SK-N-SH (cell line): ENCODE results near the gene PSTK. TPM values are rescaled to one million over a fixed set of nuclear protein-coding genes. Genes with fewer than 3 reads are reported as not detected.

Experiments
- CTCF ChIA-PET: fragments of 300-600, 350-600 bp; formaldehyde crosslinking; extraction: SDS; loops from one replicate; lab custom pipeline; 2021; lab: Yijun Ruan, JAX
- POLR2A ChIA-PET: fragments of 350-600 bp; sonication (Branson Sonifier 250); formaldehyde crosslinking; extraction: SDS; loops from one replicate; lab custom pipeline; 2020; ENCODE audit warnings: antibody characterized with exemption, inconsistent platforms; lab: Yijun Ruan, JAX
- DNase-seq: peaks from one replicate; pipeline ENCODE4 v3.0.0; 2012
- H2AFZ ChIP-seq: fragments of 200-600 bp; sonication (generic); 2 replicates; pipeline ENCODE4 v1.8.1; 2016; ENCODE audit warnings: antibody characterized with exemption, mild to moderate bottlenecking, low read depth
- H3F3A ChIP-seq: fragments of 200-600 bp; sonication (generic); replicated peaks from 2 replicates; pipeline ENCODE3; 2016; ENCODE audit warnings: antibody characterized with exemption, mild to moderate bottlenecking; ENCODE audit not compliant: insufficient read depth
- H3K27ac ChIP-seq, 2 experiments: fragments of 200-500 bp in 1 of 2; fragments of 200-600 bp in 1 of 2; sonication (Bioruptor generic) in 1 of 2; sonication (generic), shearing (Covaris generic) in 1 of 2; 2 replicates each; pipeline versions ENCODE4 v1.5.1 to v1.6.1; 2014 to 2016; ENCODE audit warnings: low read depth in 2 of 2, inconsistent platforms in 1 of 2, low read length in 1 of 2, mild to moderate bottlenecking in 1 of 2, mixed read lengths in 1 of 2
- H3K27me3 ChIP-seq: fragments of 200-600 bp; sonication (generic), shearing (Covaris generic); 2 replicates; pipeline ENCODE4 v1.6.1; 2016; ENCODE audit warnings: mixed run types; ENCODE audit not compliant: insufficient read depth
- H3K36me3 ChIP-seq, 2 experiments: fragments of 200-500 bp in 1 of 2; fragments of 200-600 bp in 1 of 2; sonication (Bioruptor generic) in 1 of 2; sonication (generic) in 1 of 2; replicated peaks in 1 of 2; 2 replicates each; pipeline versions ENCODE3 to v1.5.1; 2014 to 2016; ENCODE audit warnings: low read length in 1 of 2, mild to moderate bottlenecking in 1 of 2; ENCODE audit not compliant: insufficient read depth in 2 of 2, control insufficient read depth in 1 of 2
- H3K4me1 ChIP-seq, 2 experiments: fragments of 200-500 bp in 1 of 2; fragments of 200-600 bp in 1 of 2; sonication (Bioruptor generic) in 1 of 2; sonication (generic), shearing (Covaris generic) in 1 of 2; 2 replicates each; pipeline versions ENCODE4 v1.5.1 to v1.6.1; 2014 to 2016; ENCODE audit warnings: low read depth in 1 of 2, low read length in 1 of 2, mixed run types in 1 of 2; ENCODE audit not compliant: insufficient read depth in 2 of 2, control insufficient read depth in 1 of 2
- H3K4me2 ChIP-seq: fragments of 200-600 bp; sonication (generic), shearing (Covaris generic); 2 replicates; pipeline ENCODE4 v1.6.1; 2017; ENCODE audit warnings: mixed run types
- H3K4me3 ChIP-seq, 2 experiments: fragments of 200-500 bp in 1 of 2; fragments of 200-600 bp in 1 of 2; sonication (Bioruptor generic) in 1 of 2; sonication (generic), shearing (Covaris generic) in 1 of 2; 2 replicates each; pipeline versions ENCODE4 v1.5.1 to v1.8.1; 2014 to 2016; ENCODE audit warnings: low read depth in 2 of 2, inconsistent platforms in 1 of 2, low read length in 1 of 2, mild to moderate bottlenecking in 1 of 2, mixed read lengths in 1 of 2, moderate library complexity in 1 of 2
- H3K79me2 ChIP-seq: fragments of 200-600 bp; sonication (generic); 2 replicates; pipeline ENCODE4 v1.8.1; 2017; ENCODE audit warnings: mild to moderate bottlenecking; ENCODE audit not compliant: insufficient read depth
- H3K9ac ChIP-seq: fragments of 200-600 bp; sonication (generic); 2 replicates; pipeline ENCODE4 v1.6.1; 2017; ENCODE audit warnings: mixed run types
- H3K9me2 ChIP-seq: fragments of 200-600 bp; sonication (generic); 2 replicates; pipeline ENCODE4 v1.6.1; 2017; ENCODE audit warnings: mixed run types
- H3K9me3 ChIP-seq: fragments of 200-600 bp; sonication (generic); 2 replicates; pipeline ENCODE4 v1.6.1; 2017; ENCODE audit warnings: mixed run types, mild to moderate bottlenecking, moderate library complexity
- H4K20me1 ChIP-seq: fragments of 200-600 bp; sonication (generic); 2 replicates; pipeline ENCODE4 v1.6.1; 2017; ENCODE audit warnings: mild to moderate bottlenecking, mixed run types; ENCODE audit not compliant: insufficient read depth
- CHD2 ChIP-seq: fragments of 150-350 bp; IDR thresholded peaks from 2 replicates; pipeline ENCODE4 v1.6.1; 2018; ENCODE audit warnings: low read length; ENCODE audit not compliant: partially characterized antibody
- CTCF ChIP-seq: fragments of 200-600 bp; sonication (generic); IDR thresholded peaks from 2 replicates; pipeline ENCODE4 v1.6.1; 2017; ENCODE audit warnings: antibody characterized with exemption, mild to moderate bottlenecking, moderate library complexity
- FOSL2 ChIP-seq: IDR thresholded peaks from 2 replicates; pipeline ENCODE4 v1.4.0; 2012; ENCODE audit warnings: low read depth, mild to moderate bottlenecking, moderate library complexity, borderline replicate concordance
- FOXJ3 ChIP-seq: sonication (generic); formaldehyde crosslinking; IDR thresholded peaks from 2 replicates; pipeline ENCODE4 v1.5.1; 2020; ENCODE audit warnings: mild to moderate bottlenecking, missing genetic modification reagents
- FOXM1 ChIP-seq: IDR thresholded peaks from 2 replicates; pipeline ENCODE4 v1.4.0; 2012; ENCODE audit warnings: low read depth, mild to moderate bottlenecking
- GABPA ChIP-seq: IDR thresholded peaks from 2 replicates; pipeline ENCODE4 v1.4.0; 2012; ENCODE audit warnings: low read depth, mild to moderate bottlenecking
- GATA2 ChIP-seq: sonication (generic); formaldehyde crosslinking; IDR thresholded peaks from 2 replicates; pipeline ENCODE4 v1.5.0; 2020; ENCODE audit warnings: mild to moderate bottlenecking, missing genetic modification reagents
- JUND ChIP-seq: IDR thresholded peaks from 2 replicates; pipeline ENCODE4 v1.4.0; 2012
- MEF2A ChIP-seq: IDR thresholded peaks from 2 replicates; pipeline ENCODE4 v1.4.0; 2012; ENCODE audit warnings: low read depth, borderline replicate concordance
- MXI1 ChIP-seq: IDR thresholded peaks from 2 replicates; pipeline ENCODE4 v1.6.1; 2012; ENCODE audit warnings: mild to moderate bottlenecking, low read depth, low read length, improper control_type of control experiment
- NFIC ChIP-seq: IDR thresholded peaks from 2 replicates; pipeline ENCODE4 v1.4.0; 2012; ENCODE audit warnings: borderline replicate concordance
- RAD21 ChIP-seq: IDR thresholded peaks from 2 replicates; pipeline ENCODE4 v1.6.1; 2012; ENCODE audit warnings: mild to moderate bottlenecking, low read length
- RCOR1 ChIP-seq: fragments of 150-350 bp; IDR thresholded peaks from 2 replicates; pipeline ENCODE4 v1.6.1; 2017; ENCODE audit warnings: antibody characterized with exemption, low read length
- REST ChIP-seq: IDR thresholded peaks from 2 replicates; pipeline ENCODE4 v1.6.1; 2012; ENCODE audit warnings: mild to moderate bottlenecking, low read depth, low read length, moderate library complexity
- RXRA ChIP-seq: IDR thresholded peaks from 2 replicates; pipeline ENCODE4 v1.4.0; 2012; ENCODE audit warnings: low read depth, mild to moderate bottlenecking, borderline replicate concordance
- TEAD4 ChIP-seq: IDR thresholded peaks from 2 replicates; pipeline ENCODE4 v1.4.0; 2012; ENCODE audit warnings: mild to moderate bottlenecking, borderline replicate concordance; ENCODE audit not compliant: insufficient read depth
- YY1 ChIP-seq: IDR thresholded peaks from 2 replicates; pipeline ENCODE4 v1.4.0; 2012; ENCODE audit warnings: low read depth, mild to moderate bottlenecking
- ZBTB33 ChIP-seq: IDR thresholded peaks from 2 replicates; pipeline ENCODE4 v1.4.0; 2012; ENCODE audit warnings: low read depth, borderline replicate concordance
- WGBS: methylation state at CpG from one replicate; pipeline ENCODE4 v1.1.6; 2017; ENCODE audit warnings: low lambda C conversion rate; 5-methylcytosine and 5-hydroxymethylcytosine counted together
- polyA plus RNA-seq, 3 experiments: library from polyadenylated mRNA; depleted of rRNA; stranded (reverse); fragments of >200 nt; gene quantifications; 2 replicates each; pipeline ENCODE4 v1.2.3, GENCODE V29; 2012
- TF ChIP-seq, protein P1 (sequence below): IDR thresholded peaks from 2 replicates; pipeline ENCODE4; 2012

PSTK gene
- polyA plus RNA-seq, 1 of the 3 experiments (the other 2 are of a cell fraction) = 8.4 TPM

GRCh38 chr10:122984708-122985107, 4.5 kb downstream of the PSTK start:
- Histone ChIP-seq H3K9me2 (no peaks in the 10 kb centered on the region), H3K36me3 (peaks cover 12 to 28% of the 10 kb centered on the region in 2 experiments), H3K4me3 (no peak overlapping the region), H3K4me1 (peaks cover 2 to 4% of the 10 kb centered on the region in 2 experiments; a peak in 3 of 4 replicates), H3K4me2 (no peak overlapping the region), H3K9ac (no peak overlapping the region), H3K9me3 (no peaks in the 10 kb centered on the region), H3K27ac (no peak overlapping the region), H3F3A (peaks cover 10% of the 10 kb centered on the region), H3K79me2 (no peaks in the 10 kb centered on the region), H3K27me3 (no peaks in the 10 kb centered on the region), H2AFZ (no peak overlapping the region), H4K20me1 (no peaks in the 10 kb centered on the region)
- DNase-seq = no peak
- POLR2A ChIA-PET = no interaction called here
- TF ChIP-seq, protein P1, sequence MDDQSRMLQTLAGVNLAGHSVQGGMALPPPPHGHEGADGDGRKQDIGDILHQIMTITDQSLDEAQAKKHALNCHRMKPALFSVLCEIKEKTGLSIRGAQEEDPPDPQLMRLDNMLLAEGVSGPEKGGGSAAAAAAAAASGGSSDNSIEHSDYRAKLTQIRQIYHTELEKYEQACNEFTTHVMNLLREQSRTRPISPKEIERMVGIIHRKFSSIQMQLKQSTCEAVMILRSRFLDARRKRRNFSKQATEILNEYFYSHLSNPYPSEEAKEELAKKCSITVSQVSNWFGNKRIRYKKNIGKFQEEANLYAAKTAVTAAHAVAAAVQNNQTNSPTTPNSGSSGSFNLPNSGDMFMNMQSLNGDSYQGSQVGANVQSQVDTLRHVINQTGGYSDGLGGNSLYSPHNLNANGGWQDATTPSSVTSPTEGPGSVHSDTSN = no peak
- TF ChIP-seq NFIC = no peak
- no peak for TF ChIP-seq RCOR1
- TF ChIP-seq FOXJ3 (CRISPR knock-in tag) = no peak
- TF ChIP-seq JUND = no peak
- no peak for TF ChIP-seq CHD2
- CTCF ChIA-PET = interaction anchor here (0.9 kb wide), 1 partner anchor 182 kb away, joined by 3 read pairs; no protein-coding TSS in a partner anchor
- 88% methylated on average over 2 of the region's 2 CpGs for WGBS

- CTCF ChIA-PET = no interaction called here
- POLR2A ChIA-PET = no interaction called here
These were observed 6.1 kb downstream of the PSTK start for GRCh38 chr10:122986335-122986734.

More at GRCh38 chr10:122986335-122986734, 6.1 kb downstream of the PSTK start:
- H3K27me3 ChIP-seq = no peaks in the 10 kb centered on the region
- peaks cover 19 to 37% of the 10 kb centered on the region in 2 experiments for H3K36me3 ChIP-seq
- no peak overlapping the region for H2AFZ ChIP-seq
- no peak overlapping the region for H3K27ac ChIP-seq
- 98% methylated on average over 6 of the region's 6 CpGs for WGBS
- H3K4me2 ChIP-seq = no peak overlapping the region
- no peaks in the 10 kb centered on the region for H3K79me2 ChIP-seq
- no peaks in the 10 kb centered on the region for H3K9me2 ChIP-seq
- no peak overlapping the region for H3K4me3 ChIP-seq
- H3K9me3 ChIP-seq = no peaks in the 10 kb centered on the region
- no peaks in the 10 kb centered on the region; a peak in 2 of 4 replicates for H3K4me1 ChIP-seq
- no peaks in the 10 kb centered on the region for H3F3A ChIP-seq
- TF ChIP-seq FOSL2 (no peak), CHD2 (no peak), MXI1 (no peak), REST (no peak), YY1 (no peak), CTCF (no peak), RAD21 (no peak), RXRA (no peak), FOXJ3 (CRISPR knock-in tag) (no peak), GABPA (no peak), GATA2 (CRISPR knock-in tag) (no peak), TEAD4 (no peak), ZBTB33 (no peak), FOXM1 (no peak), MEF2A (no peak)
- TF ChIP-seq, protein P1 = no peak
- H3K9ac ChIP-seq = no peak overlapping the region
- no peak for DNase-seq
- H4K20me1 ChIP-seq = no peaks in the 10 kb centered on the region
